Measurements from ENCODE around the gene ADPRH.
"Not testable (repeated sequence)": the region's sequence is repeated elsewhere in the genome, so short reads cannot be mapped to it uniquely, and the experiment has no call there.

ADPRH gene

GRCh38 chr3:119558626-119559317 is 20.5 kb upstream of the ADPRH start:
- peak overlapping the region; percentile 82 for H3K4me3 ChIP-seq (ENCODE audit: low read depth, low read length)
- no peak for DNase-seq (ENCODE audit: low read depth)
- TF ChIP-seq CTCF (IDR thresholded peaks at IDR 0.05; ENCODE audit: low read depth, low read length, missing control alignments) = no peak

- H3K4me3 ChIP-seq (ENCODE audit: low read depth, low read length) = peak within 1 kb of the TSS; percentile 82
- DNase-seq (ENCODE audit: low read depth) = peak; percentile 90
- TF ChIP-seq CTCF (IDR thresholded peaks at IDR 0.05; ENCODE audit: low read depth, low read length, missing control alignments) = peak; percentile 69
Observed at GRCh38 chr3:119559441-119559963, 19.8 kb upstream of the ADPRH start, which contains the start of gene CD80. TSS of gene CD80 (minus strand) at chr3:119559614. CDS start at chr3:119557728, 1,886 bp downstream.

- TF ChIP-seq CTCF (IDR thresholded peaks at IDR 0.05; ENCODE audit: low read depth, low read length, missing control alignments) = no peak
- peak overlapping the region; percentile 82 for H3K4me3 ChIP-seq (ENCODE audit: low read depth, low read length)
- no peak for DNase-seq (ENCODE audit: low read depth)
Observed at GRCh38 chr3:119560160-119560559, 19.1 kb upstream of the ADPRH start.

GRCh38 chr3:119562307-119562961 is 16.9 kb upstream of the ADPRH start:
- H3K4me3 ChIP-seq (ENCODE audit: low read depth, low read length) = peak overlapping the region; percentile 82
- TF ChIP-seq CTCF (IDR thresholded peaks at IDR 0.05; ENCODE audit: low read depth, low read length, missing control alignments) = no peak
- DNase-seq (ENCODE audit: low read depth) = peak; percentile 84

GRCh38 chr3:119563334-119563733 is 16.0 kb upstream of the ADPRH start:
- not testable (repeated sequence) for DNase-seq (ENCODE audit: low read depth); H3K4me3 ChIP-seq (ENCODE audit: low read depth, low read length)

GRCh38 chr3:119569156-119569555 is 10.1 kb upstream of the ADPRH start:
- DNase-seq (ENCODE audit: low read depth) = no peak
- TF ChIP-seq CTCF (IDR thresholded peaks at IDR 0.05; ENCODE audit: low read depth, low read length, missing control alignments) = no peak
- no peak overlapping the region for H3K4me3 ChIP-seq (ENCODE audit: low read depth, low read length)

- no peak for TF ChIP-seq CTCF (IDR thresholded peaks at IDR 0.05; ENCODE audit: low read depth, low read length, missing control alignments)
- DNase-seq (ENCODE audit: low read depth) = no peak
- H3K4me3 ChIP-seq (ENCODE audit: low read depth, low read length) = no peak overlapping the region
Observed at GRCh38 chr3:119570229-119570628, 9.1 kb upstream of the ADPRH start.

All from GM12864 (cell line).